GM21717 (cell line): ENCODE measurements around the gene UGT2A2.
"Not testable (repeated sequence)": the region's sequence is repeated elsewhere in the genome, so short reads cannot be mapped to it uniquely, and the experiment has no call there.

Experiments
- ATAC-seq: cut with Tn5 transposase; IDR thresholded peaks from one replicate; pipeline ENCODE4 v1.9.1; 2021; ENCODE audit warnings: mild to moderate bottlenecking, moderate library complexity; ENCODE audit not compliant: unreplicated experiment

UGT2A2 gene

DNA sequence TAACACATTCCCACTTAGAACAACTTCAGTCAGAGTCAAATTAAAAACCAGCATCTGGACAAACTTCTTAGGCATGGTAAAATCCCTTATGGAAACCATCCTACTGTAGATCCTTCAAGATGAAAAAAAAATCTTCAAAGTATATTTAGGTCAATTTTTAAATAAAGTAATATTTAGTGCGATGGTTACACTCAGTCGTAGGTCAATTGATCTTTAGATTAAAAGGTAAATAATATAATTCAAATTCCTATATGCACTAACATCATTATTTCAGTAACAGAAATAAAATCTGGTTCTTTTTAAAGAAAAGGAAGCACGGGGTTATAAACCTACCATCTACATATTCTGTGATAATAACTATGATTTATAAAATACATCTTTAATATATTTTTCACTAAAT lies at the start of gene UGT2A2:
Gene UGT2A2, minus strand, starts transcription at position 101 of the 400 bp plus-strand sequence. Its CDS starts 2 bp downstream, at position 99.
- ATAC-seq = no peak

- no peak for ATAC-seq
Measured at GRCh38 chr4:69684804-69685203, 45.4 kb upstream of the UGT2A2 start.

GRCh38 chr4:69668680-69669079 lies 29.2 kb upstream of the UGT2A2 start:
- no peak for ATAC-seq

DNA sequence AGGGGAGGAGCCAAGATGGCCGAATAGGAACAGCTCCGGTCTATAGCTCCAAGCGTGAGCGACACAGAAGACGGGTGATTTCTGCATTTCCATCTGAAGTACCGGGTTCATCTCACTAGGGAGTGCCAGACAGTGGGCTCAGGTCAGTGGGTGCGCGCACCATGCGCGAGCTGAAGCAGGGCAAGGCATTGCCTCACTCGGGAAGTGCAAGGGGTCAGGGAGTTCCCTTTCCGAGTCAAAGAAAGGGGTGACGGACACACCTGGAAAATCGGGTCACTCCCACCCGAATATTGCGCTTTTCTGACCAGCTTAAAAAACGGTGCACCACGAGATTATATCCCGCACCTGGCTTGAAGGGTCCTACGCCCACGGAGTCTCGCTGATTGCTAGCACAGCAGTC lies 24.6 kb upstream of the UGT2A2 start:
- not testable (repeated sequence) for ATAC-seq

- not testable (repeated sequence) for ATAC-seq
Measured at GRCh38 chr4:69661130-69661803, 21.8 kb upstream of the UGT2A2 start.

GRCh38 chr4:69658133-69658532 lies 18.7 kb upstream of the UGT2A2 start:
- ATAC-seq = no peak

GRCh38 chr4:69656653-69657158 lies 17.3 kb upstream of the UGT2A2 start:
- ATAC-seq = no peak

GRCh38 chr4:69653147-69653546 lies 13.7 kb upstream of the UGT2A2 start, which contains the start of gene UGT2A1:
TSS of gene UGT2A1 (minus strand) at chr4:69653247. CDS start at chr4:69647644, 5,603 bp downstream.
- no peak for ATAC-seq

DNA sequence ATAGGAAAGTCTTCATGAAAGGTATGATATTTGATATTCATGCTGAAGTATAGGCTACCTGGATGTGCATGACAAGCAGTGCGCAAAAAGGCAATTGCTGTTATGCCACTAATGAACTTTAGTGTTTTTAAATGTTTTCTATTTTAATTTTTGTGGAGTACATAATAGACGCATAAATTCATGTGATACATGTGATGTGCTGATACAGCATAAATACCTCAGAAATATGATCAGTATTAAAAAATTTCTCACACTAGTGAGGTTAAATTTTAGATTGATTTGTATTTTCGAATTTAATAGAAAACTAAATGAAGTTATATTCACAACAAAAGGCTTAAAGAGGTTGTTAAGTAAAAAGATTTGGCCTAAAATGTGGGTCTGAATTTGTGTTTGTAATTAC lies 11.4 kb upstream of the UGT2A2 start:
- ATAC-seq = no peak

GRCh38 chr4:69649629-69650028 lies 10.2 kb upstream of the UGT2A2 start:
- ATAC-seq = no peak

GRCh38 chr4:69649207-69649606 lies 9.8 kb upstream of the UGT2A2 start:
- ATAC-seq = no peak

- ATAC-seq = no peak
Measured at GRCh38 chr4:69642961-69643360, 3.5 kb upstream of the UGT2A2 start.

GRCh38 chr4:69640289-69640688 lies 847 bp upstream of the UGT2A2 start:
- no peak for ATAC-seq

GRCh38 chr4:69617083-69617694 lies 22.3 kb downstream of the UGT2A2 start:
- no peak for ATAC-seq

- no peak for ATAC-seq
Measured at GRCh38 chr4:69610484-69610883, 29.0 kb downstream of the UGT2A2 start.

GRCh38 chr4:69601065-69601464 lies 38.4 kb downstream of the UGT2A2 start:
- ATAC-seq = no peak

DNA sequence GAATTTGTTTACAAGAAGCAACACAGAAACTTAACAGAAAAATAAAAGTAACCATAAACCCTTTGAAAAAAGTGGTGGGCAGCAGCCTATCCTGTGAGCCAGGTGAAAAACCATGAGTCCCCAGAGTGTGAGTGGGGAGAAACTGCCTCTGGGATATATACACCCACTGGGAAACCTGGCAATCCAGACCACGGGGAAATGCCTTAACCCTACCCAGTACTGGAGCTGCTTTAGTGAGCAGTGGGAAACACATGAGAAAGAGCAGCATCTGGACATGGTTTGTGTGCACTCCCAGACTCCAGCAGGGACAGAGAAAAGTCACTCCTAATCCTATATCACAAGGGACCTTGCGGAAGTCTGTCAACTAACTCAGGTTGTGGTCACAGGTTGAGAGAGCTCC lies 39.4 kb downstream of the UGT2A2 start:
- no peak for ATAC-seq

- ATAC-seq = no peak
Measured at GRCh38 chr4:69594382-69594781, 45.1 kb downstream of the UGT2A2 start.

DNA sequence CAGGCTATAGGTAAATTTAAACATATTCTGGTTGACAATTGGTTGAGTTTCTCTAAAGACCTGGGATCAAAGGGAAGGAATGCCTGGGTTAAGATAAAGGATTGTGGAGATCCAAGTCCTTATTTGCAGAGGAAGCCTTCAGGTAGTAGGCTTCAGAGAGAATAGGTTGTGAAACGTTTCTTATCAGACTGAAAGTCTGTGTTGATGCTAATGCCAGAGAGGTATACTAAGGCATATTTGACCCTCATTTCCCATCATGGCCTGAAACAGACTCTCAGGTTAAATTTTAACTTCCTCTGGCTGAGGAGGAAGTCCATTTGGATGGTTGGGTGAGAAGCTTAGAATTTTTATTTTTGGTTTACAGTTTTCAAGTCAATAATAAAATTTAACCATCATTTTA lies 48.1 kb downstream of the UGT2A2 start:
- no peak for ATAC-seq

- no peak for ATAC-seq
Measured at GRCh38 chr4:69589884-69590283, 49.6 kb downstream of the UGT2A2 start.

DNA sequence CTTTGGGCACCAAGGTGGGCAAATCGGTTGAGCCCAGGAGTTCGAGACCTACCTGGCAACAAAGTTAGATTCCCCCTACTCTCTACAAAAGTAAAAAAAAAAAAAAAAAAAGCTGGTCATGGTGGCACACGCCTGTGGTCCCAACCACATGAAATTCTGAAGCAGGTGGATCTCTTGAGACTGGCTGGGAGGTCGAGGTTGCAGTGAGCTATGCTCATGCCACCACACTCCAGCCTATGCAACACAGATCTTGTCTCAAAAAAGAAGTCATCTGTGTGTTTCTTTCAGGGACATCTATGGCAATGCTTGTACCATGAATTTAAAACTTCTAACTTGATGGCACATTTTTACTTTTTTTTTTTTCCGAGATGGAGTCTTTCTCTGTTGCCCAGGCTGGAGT lies 55.3 kb downstream of the UGT2A2 start:
- no peak for ATAC-seq

DNA sequence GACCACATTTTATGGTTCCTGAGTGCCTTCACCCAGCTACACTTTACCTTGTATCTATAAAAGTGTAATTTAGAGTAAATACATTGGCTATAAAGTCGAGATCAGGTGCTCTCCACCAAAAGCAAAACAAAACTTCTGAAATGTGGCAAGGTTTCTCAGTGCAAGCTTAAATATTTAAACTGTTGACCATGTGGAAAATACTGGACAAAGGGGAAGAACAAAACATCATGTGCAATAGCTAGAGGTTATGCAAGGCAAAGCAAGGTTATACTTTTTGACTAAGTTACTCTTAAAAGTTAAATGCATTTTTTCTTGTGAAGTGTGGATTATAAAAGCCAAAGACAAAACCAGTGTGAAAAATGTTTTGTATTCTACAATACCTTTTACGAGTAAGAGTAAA lies 55.9 kb downstream of the UGT2A2 start:
- ATAC-seq = no peak
